Vagina (tissue), 2 donors: ENCODE data around the gene WWC2. TPM values are rescaled to one million over a fixed set of nuclear protein-coding genes. Genes with fewer than 3 reads are reported as not detected.

Experiments
- DNase-seq, 2 donors: peaks; one replicate each; pipeline ENCODE4 v3.0.0-alpha.2; 2017; ENCODE audit errors: extremely low spot score in 2 of 2
- H3K27ac ChIP-seq: fragments of 200-600 bp; sonication (generic); one replicate; pipeline ENCODE4 v1.5.1; 2019
- H3K27me3 ChIP-seq: fragments of 200-600 bp; sonication (generic); one replicate; pipeline ENCODE4 v1.5.1; 2019
- H3K36me3 ChIP-seq, 2 donors: fragments of 200-600 bp; sonication (generic); one replicate each; pipeline ENCODE4 v1.5.1; 2017 to 2019
- H3K4me1 ChIP-seq: fragments of 200-600 bp; sonication (generic); one replicate; pipeline ENCODE4 v1.5.1; 2019
- H3K4me3 ChIP-seq, 2 donors: fragments of 200-600 bp; sonication (generic); 1 replicate in 1 of 2; 2 replicates in 1 of 2; pipeline ENCODE4 v1.5.1; 2016 to 2019
- H3K9me3 ChIP-seq: fragments of 200-600 bp; sonication (generic); one replicate; pipeline ENCODE4 v1.5.1; 2019
- CTCF ChIP-seq, 3 experiments: fragments of 450-650 bp in 2 of 3; fragments of 200-600 bp in 1 of 3; sonication (generic) in 1 of 3; IDR thresholded peaks; one replicate each; pipeline ENCODE4 v1.5.1; 2017 to 2019; ENCODE audit warnings: antibody characterized with exemption in 3 of 3, mild to moderate bottlenecking in 2 of 3, moderate library complexity in 2 of 3
- POLR2A ChIP-seq, 2 donors: fragments of 450-650 bp; IDR thresholded peaks; one replicate each; pipeline ENCODE4 v1.6.1; 2017; ENCODE audit warnings: antibody characterized with exemption in 2 of 2, mild to moderate bottlenecking in 2 of 2, moderate library complexity in 2 of 2
- POLR2AphosphoS5 ChIP-seq, 2 donors: sonication (generic); formaldehyde crosslinking; IDR thresholded peaks; one replicate each; pipeline ENCODE4 v1.9.0; 2017; ENCODE audit warnings: antibody characterized with exemption in 2 of 2, mild to moderate bottlenecking in 2 of 2, low read depth in 1 of 2; ENCODE audit not compliant: insufficient read depth in 1 of 2
- intact Hi-C: fragments of 100-400 bp; cut with DNase I; formaldehyde crosslinking; loops from one replicate; pipeline ENCODE4 v1.15.1; 2023
- total RNA-seq: library from RNA; depleted of rRNA; stranded (reverse); fragments of >200 nt; gene quantifications from one replicate; pipeline ENCODE4 v1.2.3, GENCODE V29; 2016

Gene WWC2
- total RNA-seq, 1 donor from 2014 or later: 24.3 TPM

- no peak for DNase-seq
- TF ChIP-seq POLR2A (IDR thresholded peaks at IDR 0.05): no peak
- no peak for TF ChIP-seq POLR2AphosphoS5 (IDR thresholded peaks at IDR 0.05; ENCODE audit: insufficient read depth in 1 of 2, low read depth in 1 of 2)
- no peak for TF ChIP-seq CTCF (IDR thresholded peaks at IDR 0.05)
- intact Hi-C loops: no loop called here
- Histone ChIP-seq H3K4me1 (peaks cover 33% of the 10 kb centered on the region), H3K27ac (no peak overlapping the region), H3K27me3 (no peaks in the 10 kb centered on the region), H3K4me3 (no peak overlapping the region), H3K36me3 (no peaks in the 10 kb centered on the region), H3K9me3 (no peaks in the 10 kb centered on the region)
Measured at GRCh38 chr4:183144787-183145186, 45.7 kb downstream of the WWC2 start.

DNA sequence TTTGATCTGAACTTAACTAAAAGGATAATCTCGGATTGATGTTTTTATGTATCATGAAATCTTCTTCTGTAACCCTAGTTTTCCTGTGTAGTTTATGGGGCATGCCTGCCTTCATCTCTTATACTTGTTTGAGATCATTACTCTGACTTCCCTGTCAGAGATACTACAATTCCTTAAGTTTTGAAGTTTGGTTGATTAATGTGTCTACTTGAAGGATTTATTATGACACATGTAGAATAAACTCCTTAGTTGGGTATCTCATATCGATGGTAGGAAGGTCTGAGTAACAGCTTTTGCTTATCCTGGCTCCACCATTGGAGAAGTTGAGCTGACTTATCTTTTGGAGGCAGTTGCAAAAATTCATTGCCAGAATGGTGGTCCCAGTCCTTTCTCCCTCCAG lies 46.7 kb downstream of the WWC2 start:
- H3K36me3 ChIP-seq: no peaks in the 10 kb centered on the region
- intact Hi-C loops: no loop called here

GRCh38 chr4:183146478-183146877 lies 47.4 kb downstream of the WWC2 start:
- DNase-seq: no peak
- no peaks in the 10 kb centered on the region for H3K36me3 ChIP-seq
- peaks cover 33% of the 10 kb centered on the region for H3K4me1 ChIP-seq
- TF ChIP-seq POLR2AphosphoS5 (IDR thresholded peaks at IDR 0.05; ENCODE audit: insufficient read depth in 1 of 2, low read depth in 1 of 2) (no peak), POLR2A (IDR thresholded peaks at IDR 0.05) (no peak), CTCF (IDR thresholded peaks at IDR 0.05) (no peak)
- no peaks in the 10 kb centered on the region for H3K9me3 ChIP-seq
- H3K27me3 ChIP-seq: no peaks in the 10 kb centered on the region
- intact Hi-C loops: no loop called here
- H3K27ac ChIP-seq: no peak overlapping the region
- H3K4me3 ChIP-seq: no peak overlapping the region

More for the DNA sequence above, 46.7 kb downstream of the WWC2 start:
- Histone ChIP-seq H3K4me1 (peaks cover 33% of the 10 kb centered on the region), H3K9me3 (no peaks in the 10 kb centered on the region), H3K27me3 (no peaks in the 10 kb centered on the region), H3K27ac (no peak overlapping the region), H3K4me3 (no peak overlapping the region)
- no peak for DNase-seq
- TF ChIP-seq POLR2A (IDR thresholded peaks at IDR 0.05): no peak

DNA sequence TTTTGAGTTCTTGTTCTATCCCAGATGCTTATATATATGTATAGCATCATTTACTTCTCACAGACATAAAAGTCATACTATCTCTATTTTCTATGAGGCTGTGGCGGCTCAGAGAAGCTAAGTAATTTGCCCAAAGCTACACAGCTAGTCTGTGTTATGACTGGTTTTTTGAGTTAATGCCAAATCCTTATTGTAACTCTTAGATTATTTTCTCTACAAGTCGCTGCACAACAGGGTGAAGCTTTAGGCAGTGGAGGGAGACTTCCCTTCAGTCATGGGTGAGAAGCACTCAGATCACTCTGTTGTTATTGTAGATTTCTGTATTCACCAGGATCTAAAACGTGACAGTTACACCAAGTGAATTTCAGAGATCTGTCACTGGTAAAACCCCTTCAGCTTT lies 48.1 kb downstream of the WWC2 start:
- Histone ChIP-seq H3K36me3 (no peaks in the 10 kb centered on the region), H3K27me3 (no peaks in the 10 kb centered on the region), H3K4me3 (no peak overlapping the region), H3K4me1 (peaks cover 26% of the 10 kb centered on the region), H3K27ac (no peak overlapping the region), H3K9me3 (no peaks in the 10 kb centered on the region)
- intact Hi-C loops: no loop called here
- TF ChIP-seq POLR2A (IDR thresholded peaks at IDR 0.05): no peak
- no peak for TF ChIP-seq POLR2AphosphoS5 (IDR thresholded peaks at IDR 0.05; ENCODE audit: insufficient read depth in 1 of 2, low read depth in 1 of 2)
- no peak for TF ChIP-seq CTCF (IDR thresholded peaks at IDR 0.05)
- no peak for DNase-seq

- Histone ChIP-seq H3K4me3 (no peak overlapping the region), H3K9me3 (no peaks in the 10 kb centered on the region), H3K27me3 (no peaks in the 10 kb centered on the region), H3K36me3 (no peaks in the 10 kb centered on the region), H3K27ac (no peak overlapping the region), H3K4me1 (peaks cover 18% of the 10 kb centered on the region)
- intact Hi-C loops: no loop called here
- TF ChIP-seq CTCF (IDR thresholded peaks at IDR 0.05) (no peak), POLR2A (IDR thresholded peaks at IDR 0.05) (no peak), POLR2AphosphoS5 (IDR thresholded peaks at IDR 0.05; ENCODE audit: insufficient read depth in 1 of 2, low read depth in 1 of 2) (no peak)
- no peak for DNase-seq
Measured at GRCh38 chr4:183147983-183148382, 48.9 kb downstream of the WWC2 start.
